ENCODE results near the gene SND1.

Gene SND1

GRCh38 chr7:127858915-127859189, 206.9 kb downstream of the SND1 start:
- no peak for DNase-seq (ENCODE audit: low read depth in 2 of 2, low spot score in 1 of 2)

GRCh38 chr7:127859330-127859729, 207.3 kb downstream of the SND1 start:
- no peak for DNase-seq (ENCODE audit: low read depth in 2 of 2, low spot score in 1 of 2)

- no peak for DNase-seq (ENCODE audit: low read depth in 2 of 2, low spot score in 1 of 2)
These were observed 210.5 kb downstream of the SND1 start for GRCh38 chr7:127862525-127862924.

GRCh38 chr7:127863082-127863481, 211.1 kb downstream of the SND1 start:
- DNase-seq (ENCODE audit: low read depth in 2 of 2, low spot score in 1 of 2), result no peak

GRCh38 chr7:127865466-127865865, 213.5 kb downstream of the SND1 start:
- DNase-seq (ENCODE audit: low read depth in 2 of 2, low spot score in 1 of 2), result no peak

- no peak for DNase-seq (ENCODE audit: low read depth in 2 of 2, low spot score in 1 of 2)
These were observed 218.4 kb downstream of the SND1 start for GRCh38 chr7:127870231-127870907.

- DNase-seq (ENCODE audit: low read depth in 2 of 2, low spot score in 1 of 2), result no peak
These were observed 219.2 kb downstream of the SND1 start for GRCh38 chr7:127871226-127871625.

- DNase-seq (ENCODE audit: low read depth in 2 of 2, low spot score in 1 of 2), result no peak
These were observed 220.1 kb downstream of the SND1 start for GRCh38 chr7:127872122-127872521.

- DNase-seq (ENCODE audit: low read depth in 2 of 2, low spot score in 1 of 2), result no peak
These were observed 221.2 kb downstream of the SND1 start for GRCh38 chr7:127873151-127873550.

GRCh38 chr7:127873715-127874636, 222.0 kb downstream of the SND1 start:
- no peak for DNase-seq (ENCODE audit: low read depth in 2 of 2, low spot score in 1 of 2)

- DNase-seq (ENCODE audit: low read depth in 2 of 2, low spot score in 1 of 2), result no peak
These were observed 223.1 kb downstream of the SND1 start for GRCh38 chr7:127874951-127875608.

GRCh38 chr7:127876393-127876792, 224.4 kb downstream of the SND1 start:
- no peak for DNase-seq (ENCODE audit: low read depth in 2 of 2, low spot score in 1 of 2)

GRCh38 chr7:127877951-127878350, 226.0 kb downstream of the SND1 start:
- DNase-seq (ENCODE audit: low read depth in 2 of 2, low spot score in 1 of 2), result no peak

- no peak for DNase-seq (ENCODE audit: low read depth in 2 of 2, low spot score in 1 of 2)
These were observed 226.8 kb downstream of the SND1 start for GRCh38 chr7:127878791-127879190.

GRCh38 chr7:127879436-127879835, 227.4 kb downstream of the SND1 start:
- DNase-seq (ENCODE audit: low read depth in 2 of 2, low spot score in 1 of 2), result no peak

GRCh38 chr7:127879942-127880341, 227.9 kb downstream of the SND1 start:
- DNase-seq (ENCODE audit: low read depth in 2 of 2, low spot score in 1 of 2), result no peak

GRCh38 chr7:127880454-127880853, 228.5 kb downstream of the SND1 start:
- DNase-seq (ENCODE audit: low read depth in 2 of 2, low spot score in 1 of 2), result no peak

- DNase-seq (ENCODE audit: low read depth in 2 of 2, low spot score in 1 of 2), result no peak
These were observed 229.6 kb downstream of the SND1 start for GRCh38 chr7:127881564-127881963.

- no peak for DNase-seq (ENCODE audit: low read depth in 2 of 2, low spot score in 1 of 2)
These were observed 230.4 kb downstream of the SND1 start for GRCh38 chr7:127882313-127882920.

- DNase-seq (ENCODE audit: low read depth in 2 of 2, low spot score in 1 of 2), result no peak
These were observed 232.1 kb downstream of the SND1 start for GRCh38 chr7:127884066-127884559.

GRCh38 chr7:127885222-127885772, 233.3 kb downstream of the SND1 start:
- no peak for DNase-seq (ENCODE audit: low read depth in 2 of 2, low spot score in 1 of 2)

Data from stimulated activated CD8-positive, alpha-beta memory T cell treated with anti-CD3 and anti-CD28 coated beads, Interleukin-4, amount 100 ng/mL, for 4 hours (primary cell).